ENCODE results near the gene STC2.
A peak's percentile ranks its signal among the peaks of the same experiment; 100 is the strongest.
"Not testable (repeated sequence)": the region's sequence is repeated elsewhere in the genome, so short reads cannot be mapped to it uniquely, and the experiment has no call there.

The STC2 gene

GRCh38 chr5:173300389-173301047, 27.7 kb downstream of the STC2 start:
- no peak for DNase-seq (ENCODE audit: low read depth)
- no peak overlapping the region for H3K4me3 ChIP-seq (ENCODE audit: low read depth, low read length)

- no peak overlapping the region for H3K4me3 ChIP-seq (ENCODE audit: low read depth, low read length)
- no peak for DNase-seq (ENCODE audit: low read depth)
Observed at GRCh38 chr5:173299820-173300219, 28.4 kb downstream of the STC2 start.

- H3K4me3 ChIP-seq (ENCODE audit: low read depth, low read length): no peak overlapping the region
- no peak for DNase-seq (ENCODE audit: low read depth)
Observed at GRCh38 chr5:173298213-173298926, 29.8 kb downstream of the STC2 start.

GRCh38 chr5:173297813-173298212, 30.4 kb downstream of the STC2 start:
- H3K4me3 ChIP-seq (ENCODE audit: low read depth, low read length): no peak overlapping the region
- DNase-seq (ENCODE audit: low read depth): no peak

- DNase-seq (ENCODE audit: low read depth): no peak
- H3K4me3 ChIP-seq (ENCODE audit: low read depth, low read length): no peak overlapping the region
Observed at GRCh38 chr5:173296737-173297676, 31.2 kb downstream of the STC2 start.

- no peak for DNase-seq (ENCODE audit: low read depth)
- H3K4me3 ChIP-seq (ENCODE audit: low read depth, low read length): no peak overlapping the region
Observed at GRCh38 chr5:173295796-173296195, 32.4 kb downstream of the STC2 start.

GRCh38 chr5:173294673-173295320, 33.4 kb downstream of the STC2 start:
- no peak overlapping the region for H3K4me3 ChIP-seq (ENCODE audit: low read depth, low read length)

GRCh38 chr5:173293817-173294672, 34.2 kb downstream of the STC2 start:
- peak; percentile 41 for DNase-seq (ENCODE audit: low read depth)
- H3K4me3 ChIP-seq (ENCODE audit: low read depth, low read length): no peak overlapping the region

More at GRCh38 chr5:173294673-173295320, 33.4 kb downstream of the STC2 start:
- no peak for DNase-seq (ENCODE audit: low read depth)

- peak; percentile 52 for DNase-seq (ENCODE audit: low read depth)
Observed at GRCh38 chr5:173291722-173292658, 36.2 kb downstream of the STC2 start.

GRCh38 chr5:173290477-173291131, 37.6 kb downstream of the STC2 start:
- DNase-seq (ENCODE audit: low read depth): no peak
- no peak overlapping the region for H3K4me3 ChIP-seq (ENCODE audit: low read depth, low read length)

More at GRCh38 chr5:173291722-173292658, 36.2 kb downstream of the STC2 start:
- no peak overlapping the region for H3K4me3 ChIP-seq (ENCODE audit: low read depth, low read length)

GRCh38 chr5:173289372-173289771, 38.8 kb downstream of the STC2 start:
- no peak overlapping the region for H3K4me3 ChIP-seq (ENCODE audit: low read depth, low read length)
- DNase-seq (ENCODE audit: low read depth): no peak

- no peak for DNase-seq (ENCODE audit: low read depth)
- no peak overlapping the region for H3K4me3 ChIP-seq (ENCODE audit: low read depth, low read length)
Observed at GRCh38 chr5:173288632-173289031, 39.6 kb downstream of the STC2 start.

GRCh38 chr5:173287086-173287485, 41.1 kb downstream of the STC2 start:
- H3K4me3 ChIP-seq (ENCODE audit: low read depth, low read length): no peak overlapping the region
- DNase-seq (ENCODE audit: low read depth): no peak

- DNase-seq (ENCODE audit: low read depth); H3K4me3 ChIP-seq (ENCODE audit: low read depth, low read length): not testable (repeated sequence)
Observed at GRCh38 chr5:173284343-173284958, 43.8 kb downstream of the STC2 start.

GRCh38 chr5:173283318-173284288, 44.6 kb downstream of the STC2 start:
- DNase-seq (ENCODE audit: low read depth): no peak
- peak overlapping the region; percentile 43 for H3K4me3 ChIP-seq (ENCODE audit: low read depth, low read length)

- DNase-seq (ENCODE audit: low read depth): no peak
- no peak overlapping the region for H3K4me3 ChIP-seq (ENCODE audit: low read depth, low read length)
Observed at GRCh38 chr5:173282916-173283315, 45.3 kb downstream of the STC2 start.
